Fibroblast of the aortic adventitia (primary cell): ENCODE data around the gene GALNS. TPM values are rescaled to one million over a fixed set of nuclear protein-coding genes. Genes with fewer than 3 reads are reported as not detected.

Source experiments
- DNase-seq: peaks from one replicate; pipeline ENCODE4 v3.0.0-alpha.2; 2010; ENCODE audit warnings: low read depth
- H3K4me3 ChIP-seq: 2 replicates; pipeline ENCODE4 v1.5.1; 2011; ENCODE audit warnings: low read depth, mild to moderate bottlenecking, control low read depth, low read length, moderate library complexity
- total RNA-seq: library from RNA; depleted of rRNA; stranded (reverse); fragments of >200 nt; gene quantifications from 2 replicates; pipeline ENCODE4 v1.2.3, GENCODE V29; 2012; ENCODE audit warnings: low replicate concordance
- TF ChIP-seq, protein P1 (sequence below): IDR thresholded peaks from 2 replicates; pipeline ENCODE4 v1.5.1; 2011; ENCODE audit warnings: mild to moderate bottlenecking, low read length, control low read depth, inconsistent platforms; ENCODE audit not compliant: insufficient read depth

Gene GALNS
- total RNA-seq, 1 donor: 22.5 TPM

GRCh38 chr16:88782454-88783390 lies 74.0 kb downstream of the GALNS start:
- TF ChIP-seq, protein P1, sequence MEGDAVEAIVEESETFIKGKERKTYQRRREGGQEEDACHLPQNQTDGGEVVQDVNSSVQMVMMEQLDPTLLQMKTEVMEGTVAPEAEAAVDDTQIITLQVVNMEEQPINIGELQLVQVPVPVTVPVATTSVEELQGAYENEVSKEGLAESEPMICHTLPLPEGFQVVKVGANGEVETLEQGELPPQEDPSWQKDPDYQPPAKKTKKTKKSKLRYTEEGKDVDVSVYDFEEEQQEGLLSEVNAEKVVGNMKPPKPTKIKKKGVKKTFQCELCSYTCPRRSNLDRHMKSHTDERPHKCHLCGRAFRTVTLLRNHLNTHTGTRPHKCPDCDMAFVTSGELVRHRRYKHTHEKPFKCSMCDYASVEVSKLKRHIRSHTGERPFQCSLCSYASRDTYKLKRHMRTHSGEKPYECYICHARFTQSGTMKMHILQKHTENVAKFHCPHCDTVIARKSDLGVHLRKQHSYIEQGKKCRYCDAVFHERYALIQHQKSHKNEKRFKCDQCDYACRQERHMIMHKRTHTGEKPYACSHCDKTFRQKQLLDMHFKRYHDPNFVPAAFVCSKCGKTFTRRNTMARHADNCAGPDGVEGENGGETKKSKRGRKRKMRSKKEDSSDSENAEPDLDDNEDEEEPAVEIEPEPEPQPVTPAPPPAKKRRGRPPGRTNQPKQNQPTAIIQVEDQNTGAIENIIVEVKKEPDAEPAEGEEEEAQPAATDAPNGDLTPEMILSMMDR: no peak
- DNase-seq: peak; percentile 70

GRCh38 chr16:88781140-88782077 lies 75.3 kb downstream of the GALNS start:
- TF ChIP-seq, protein P1: no peak
- DNase-seq: no peak
- H3K4me3 ChIP-seq: no peak overlapping the region

More at GRCh38 chr16:88782454-88783390, 74.0 kb downstream of the GALNS start:
- peak overlapping the region; percentile 77 for H3K4me3 ChIP-seq

- H3K4me3 ChIP-seq: no peak overlapping the region
- TF ChIP-seq, protein P1: no peak
Observed at GRCh38 chr16:88780142-88781062, 76.3 kb downstream of the GALNS start.

GRCh38 chr16:88779406-88780141 lies 77.2 kb downstream of the GALNS start:
- H3K4me3 ChIP-seq: no peak overlapping the region
- peak; percentile 35 for DNase-seq

More at GRCh38 chr16:88780142-88781062, 76.3 kb downstream of the GALNS start:
- DNase-seq: no peak

GRCh38 chr16:88778541-88779065 lies 78.1 kb downstream of the GALNS start:
- DNase-seq: no peak
- TF ChIP-seq, protein P1: no peak
- no peak overlapping the region for H3K4me3 ChIP-seq

More at GRCh38 chr16:88779406-88780141, 77.2 kb downstream of the GALNS start:
- TF ChIP-seq, protein P1: no peak
